HK-2 (cell line): Measurements from ENCODE around the gene ACOT4.
"Not testable (repeated sequence)": the region's sequence is repeated elsewhere in the genome, so short reads cannot be mapped to it uniquely, and the experiment has no call there.

ENCODE experiments used
- DNase-seq: peaks from one replicate; pipeline ENCODE4 v3.0.0-alpha.2; 2018; ENCODE audit not compliant: unreplicated experiment

ACOT4 gene

DNA sequence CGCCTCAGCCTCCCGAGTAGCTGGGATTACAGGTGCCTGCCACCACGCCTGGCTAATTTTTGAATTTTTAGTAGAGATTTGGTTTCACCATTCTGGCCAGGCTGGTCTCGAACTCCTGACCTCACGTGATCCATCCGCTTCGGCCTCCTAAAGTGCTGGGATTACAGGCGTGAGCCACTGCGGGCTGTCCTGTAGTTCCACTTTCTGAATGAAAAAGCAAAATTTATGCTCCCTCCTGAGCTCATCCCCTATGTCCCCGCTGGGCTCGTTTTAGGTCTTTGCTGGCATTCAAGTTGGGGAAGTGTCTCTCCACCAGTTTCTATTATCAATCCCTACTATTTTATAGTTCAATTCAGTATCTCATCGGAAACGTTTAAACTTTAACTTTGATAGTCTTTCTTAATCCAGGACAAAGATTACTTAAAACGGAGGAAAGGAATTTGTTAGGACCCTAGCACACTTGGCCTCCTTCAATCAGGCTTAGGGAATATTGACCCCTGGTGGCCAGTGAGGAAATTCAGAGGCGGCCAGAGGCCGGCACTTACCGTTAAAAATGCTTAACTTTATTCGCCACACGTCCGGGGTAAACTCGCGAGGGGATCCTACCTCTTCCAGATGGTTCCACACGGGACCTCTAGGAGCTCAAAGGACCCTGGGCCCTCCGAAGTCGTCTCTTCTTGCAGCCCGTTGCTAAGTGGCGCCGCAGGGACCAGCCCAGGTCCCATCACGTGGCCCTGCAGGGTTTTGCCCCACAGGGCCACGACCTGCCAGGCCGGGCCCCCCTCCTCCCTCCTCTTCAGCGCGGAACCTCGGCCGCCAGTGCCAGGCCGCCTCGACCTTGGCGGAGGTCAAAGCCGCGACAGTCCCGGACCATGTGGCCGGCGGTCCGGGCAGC is 41.7 kb downstream of the ACOT4 start:
- DNase-seq: peak; percentile 72

GRCh38 chr14:73634011-73634833 is 42.5 kb downstream of the ACOT4 start:
- peak; percentile 64 for DNase-seq

- not testable (repeated sequence) for DNase-seq
These were observed 44.7 kb downstream of the ACOT4 start for GRCh38 chr14:73636355-73636754.

- DNase-seq: no peak
These were observed 46.2 kb downstream of the ACOT4 start for GRCh38 chr14:73637830-73638229.

- DNase-seq: no peak
These were observed 49.2 kb downstream of the ACOT4 start for GRCh38 chr14:73640796-73641365.

- DNase-seq: peak; percentile 95
These were observed 53.0 kb downstream of the ACOT4 start, which contains the start of gene DNAL1 for GRCh38 chr14:73644531-73645247. Gene DNAL1 (plus strand): TSS chr14:73644986. CDS start chr14:73645040, 54 bp downstream.

DNA sequence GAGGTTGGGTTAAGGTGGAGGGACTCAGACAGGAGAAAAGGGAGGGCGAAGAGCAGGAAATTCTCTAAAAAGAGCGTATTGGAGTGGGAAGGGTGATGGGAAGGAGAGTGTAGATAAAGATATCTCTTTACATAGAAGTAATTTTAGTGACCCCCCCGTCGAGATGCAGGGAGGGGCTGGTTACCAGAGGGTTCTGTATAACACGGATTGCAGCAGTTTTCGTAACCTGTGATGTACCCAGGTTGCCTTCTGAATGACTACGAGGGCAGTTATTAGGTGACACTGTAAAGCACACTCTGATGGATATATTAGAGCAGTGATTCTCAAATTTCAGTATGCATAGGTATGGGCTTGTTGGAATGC is 53.6 kb downstream of the ACOT4 start:
- no peak for DNase-seq
